Brain pericyte (primary cell): ENCODE results near the gene SLC35B2.

Experiments used
- DNase-seq: peaks from one replicate; pipeline ENCODE4 v3.0.0-alpha.2; 2012; ENCODE audit warnings: low read depth, low spot score

SLC35B2 gene, protein sequence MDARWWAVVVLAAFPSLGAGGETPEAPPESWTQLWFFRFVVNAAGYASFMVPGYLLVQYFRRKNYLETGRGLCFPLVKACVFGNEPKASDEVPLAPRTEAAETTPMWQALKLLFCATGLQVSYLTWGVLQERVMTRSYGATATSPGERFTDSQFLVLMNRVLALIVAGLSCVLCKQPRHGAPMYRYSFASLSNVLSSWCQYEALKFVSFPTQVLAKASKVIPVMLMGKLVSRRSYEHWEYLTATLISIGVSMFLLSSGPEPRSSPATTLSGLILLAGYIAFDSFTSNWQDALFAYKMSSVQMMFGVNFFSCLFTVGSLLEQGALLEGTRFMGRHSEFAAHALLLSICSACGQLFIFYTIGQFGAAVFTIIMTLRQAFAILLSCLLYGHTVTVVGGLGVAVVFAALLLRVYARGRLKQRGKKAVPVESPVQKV

DNA sequence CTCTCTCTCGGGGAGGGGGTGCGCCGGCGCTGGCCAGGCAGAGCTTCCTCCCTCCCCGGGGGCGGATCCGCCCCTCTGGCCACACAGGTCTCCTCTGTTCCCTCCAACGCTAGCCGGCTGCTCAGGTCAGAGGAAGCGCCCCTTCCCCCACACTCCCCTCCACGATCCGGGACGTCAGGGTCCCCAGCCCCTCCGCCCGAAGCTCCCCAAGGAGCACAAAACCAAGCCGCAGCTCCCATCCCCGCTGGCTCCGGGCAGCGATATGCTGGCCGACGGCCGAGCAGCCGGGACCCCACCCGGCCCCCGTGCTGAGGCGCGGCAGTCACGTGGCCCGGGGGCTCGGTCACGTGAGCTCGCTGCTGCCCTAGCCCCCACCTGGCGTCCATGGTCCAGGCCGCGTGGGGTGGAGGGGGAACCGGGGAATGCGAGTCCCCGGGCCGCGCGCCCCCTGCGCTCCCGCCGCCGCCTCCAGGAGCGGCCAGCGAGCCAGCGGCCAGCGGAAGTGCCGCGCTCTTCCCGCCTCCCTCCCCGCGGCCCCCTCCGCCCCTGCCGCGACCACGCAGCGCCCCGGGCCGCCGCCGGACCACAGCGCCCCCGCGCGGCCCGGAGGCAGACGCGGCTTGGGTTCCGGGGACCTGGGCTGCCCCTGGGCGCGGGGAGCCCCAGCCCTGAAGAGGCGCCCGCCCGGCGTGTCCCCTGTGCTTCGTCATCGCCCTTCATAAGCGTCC is at the start of gene SLC35B2:
Gene SLC35B2, minus strand, starts transcription at position 504 of the 728 bp plus-strand sequence. Its CDS starts 118 bp downstream, at position 386.
- DNase-seq: no peak

DNA sequence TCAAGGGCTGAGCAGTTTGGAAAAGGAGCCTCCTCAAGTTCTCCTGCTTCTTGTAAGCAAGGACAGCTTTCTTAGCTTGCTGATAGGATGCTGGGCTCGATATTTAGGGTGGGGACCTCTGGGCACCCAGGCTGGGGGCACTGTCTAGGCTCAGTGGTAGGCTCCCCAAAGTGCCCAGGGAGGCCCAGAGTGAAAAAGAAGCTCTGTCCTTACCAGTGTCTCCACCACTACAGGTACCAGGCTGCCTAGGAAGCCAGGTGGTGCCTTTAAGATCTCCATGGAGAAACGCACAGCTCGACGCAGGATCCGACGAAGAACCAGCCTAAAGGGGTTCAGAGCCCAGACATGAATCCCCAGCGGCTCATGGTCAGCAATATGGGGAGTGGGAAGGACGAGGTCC is 49.4 kb upstream of the SLC35B2 start:
- no peak for DNase-seq

DNA sequence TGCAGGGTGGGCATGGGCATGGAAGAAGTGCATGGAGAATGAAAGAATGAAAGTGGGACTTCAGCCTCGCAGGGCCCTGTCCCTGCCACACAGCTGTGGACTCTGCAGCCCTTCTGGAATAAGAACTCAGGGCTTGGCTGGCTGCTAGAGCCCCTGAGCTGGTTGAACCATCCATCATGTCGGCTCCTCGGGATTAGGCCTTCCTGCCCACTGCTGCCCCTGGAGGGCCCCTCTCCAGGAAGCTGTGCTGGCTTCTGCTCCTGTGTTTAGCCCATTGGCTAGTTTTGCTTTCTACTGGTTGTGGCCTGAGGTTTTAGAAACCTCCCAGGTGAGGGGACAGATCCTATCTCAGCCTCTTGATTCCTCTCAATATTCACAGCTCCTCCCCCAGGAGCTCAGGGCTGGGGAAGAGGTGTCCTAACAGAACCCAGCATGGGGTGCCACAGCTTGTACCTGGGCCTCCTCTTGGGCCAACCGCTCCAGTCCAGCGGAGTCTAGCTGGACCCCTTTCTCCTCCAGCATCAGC is 47.9 kb upstream of the SLC35B2 start:
- DNase-seq: no peak

DNA sequence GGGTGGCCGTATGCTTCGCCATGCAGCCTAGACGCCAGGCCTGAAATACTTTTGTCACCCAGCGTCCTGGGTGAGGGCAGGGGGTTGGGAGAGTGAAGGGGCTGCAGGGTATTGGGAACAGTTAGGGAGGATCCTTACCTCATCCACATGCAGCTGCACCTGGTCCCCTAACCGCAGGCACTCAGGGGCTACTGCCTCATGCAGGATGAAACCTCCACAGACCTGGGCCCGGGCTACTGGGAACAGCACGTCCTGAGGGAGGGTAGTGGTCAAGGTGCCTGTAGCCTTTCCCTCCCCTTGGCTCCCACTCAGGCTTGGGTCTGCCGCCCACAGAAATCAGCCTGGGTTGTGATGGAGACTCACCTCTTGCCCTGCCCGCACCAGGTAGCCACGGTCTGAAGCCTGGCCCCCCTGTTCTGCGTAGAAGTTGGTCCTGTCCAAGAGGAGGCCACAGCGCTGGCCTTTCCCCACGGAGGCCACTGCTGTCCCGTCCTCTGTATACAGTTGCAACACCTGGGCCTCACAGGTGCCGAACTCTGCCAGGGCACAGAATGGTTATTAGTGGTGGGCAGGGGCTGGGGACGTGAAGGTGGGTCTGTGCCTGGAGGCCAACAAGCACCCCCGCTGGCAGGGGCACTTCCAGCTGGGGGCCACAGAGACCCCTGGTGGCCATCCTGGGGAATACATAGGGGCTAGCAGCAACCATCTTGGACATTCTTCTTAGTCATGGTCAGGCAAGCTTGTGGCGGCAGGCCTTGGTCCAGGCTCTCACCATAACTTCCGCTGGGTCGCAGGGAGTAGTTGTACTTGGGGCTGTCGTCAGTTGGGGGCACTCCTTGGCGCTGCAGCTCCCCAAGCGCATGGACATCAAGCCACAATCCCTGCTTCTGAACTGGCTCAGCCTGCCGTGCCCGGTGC is 47.2 kb upstream of the SLC35B2 start:
- no peak for DNase-seq

DNA sequence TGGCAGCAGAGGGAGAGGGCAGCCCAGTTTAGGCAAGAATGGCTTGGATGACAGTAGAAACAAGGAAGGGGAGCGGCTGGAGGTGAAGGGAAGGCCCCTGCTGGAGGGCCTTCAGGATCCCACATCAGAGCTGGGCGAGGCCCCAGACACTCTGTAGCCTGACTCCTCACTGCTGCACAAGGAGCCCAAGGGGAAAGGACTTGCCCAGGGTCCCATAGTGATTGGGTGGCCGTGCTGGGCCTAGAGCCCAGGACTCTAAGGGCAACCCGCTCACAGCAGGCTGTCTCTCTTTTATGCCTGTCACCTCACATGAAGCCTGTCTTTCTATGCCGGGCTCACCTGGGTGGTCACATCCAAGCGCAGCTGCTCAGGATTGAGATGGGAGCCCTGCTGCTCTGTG is 46.5 kb upstream of the SLC35B2 start:
- no peak for DNase-seq

DNA sequence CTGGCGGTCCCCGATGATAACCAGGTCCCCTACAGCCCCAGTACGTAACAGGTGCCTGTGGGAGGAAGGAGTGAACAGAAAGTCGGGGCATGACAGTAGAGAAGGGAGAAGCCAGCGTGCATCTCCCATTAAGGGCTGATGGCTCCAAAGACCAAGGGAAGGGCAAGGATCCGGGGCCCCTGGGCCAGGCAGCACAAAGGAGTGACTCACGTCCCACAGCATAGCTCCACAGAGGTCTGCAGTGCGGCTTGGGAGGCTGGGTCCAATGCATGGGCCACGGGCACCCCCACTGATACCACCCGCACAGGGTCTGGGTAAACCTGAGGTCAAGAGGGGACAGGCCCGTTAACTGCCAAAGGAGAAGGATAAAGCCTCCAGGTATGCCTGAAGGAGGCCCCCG is 45.5 kb upstream of the SLC35B2 start:
- DNase-seq: no peak

DNA sequence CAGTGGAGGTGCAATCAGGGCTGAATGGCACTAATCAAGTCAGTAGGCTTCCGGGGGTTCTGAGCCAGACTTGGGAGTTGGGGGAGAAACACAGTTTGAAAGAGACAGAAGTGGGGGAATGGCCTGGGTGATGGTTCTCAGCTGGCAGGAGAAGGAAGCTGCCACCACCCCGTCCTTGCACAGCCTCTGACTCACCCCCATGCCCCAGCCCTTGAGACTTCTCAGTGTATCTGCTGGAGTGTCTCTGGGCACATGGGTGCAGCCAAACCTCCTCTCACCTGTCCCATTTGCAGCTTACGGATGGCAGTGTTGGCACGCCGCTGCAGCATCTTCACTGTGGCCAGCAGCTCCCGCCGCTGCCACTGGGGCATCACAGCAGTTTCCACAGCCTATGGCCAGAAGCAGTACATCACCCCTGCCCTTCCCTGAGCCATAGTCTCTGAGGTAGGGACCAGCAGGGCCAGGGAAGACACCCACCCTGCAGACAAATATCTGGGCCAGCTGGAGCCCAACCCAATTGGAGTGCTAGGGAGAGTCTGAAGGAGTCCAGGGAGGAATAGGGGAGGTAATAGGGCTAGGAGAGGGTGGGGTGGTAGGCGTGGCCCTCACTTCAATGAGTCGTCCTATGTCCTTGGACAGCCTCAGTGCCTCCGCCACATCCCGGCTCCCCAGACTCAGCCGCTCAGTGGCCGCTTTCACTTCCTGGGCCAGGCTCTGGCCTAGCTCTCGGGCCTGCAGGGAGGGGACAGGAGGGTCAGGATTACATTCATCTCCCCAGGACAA is 44.6 kb upstream of the SLC35B2 start:
- no peak for DNase-seq

DNA sequence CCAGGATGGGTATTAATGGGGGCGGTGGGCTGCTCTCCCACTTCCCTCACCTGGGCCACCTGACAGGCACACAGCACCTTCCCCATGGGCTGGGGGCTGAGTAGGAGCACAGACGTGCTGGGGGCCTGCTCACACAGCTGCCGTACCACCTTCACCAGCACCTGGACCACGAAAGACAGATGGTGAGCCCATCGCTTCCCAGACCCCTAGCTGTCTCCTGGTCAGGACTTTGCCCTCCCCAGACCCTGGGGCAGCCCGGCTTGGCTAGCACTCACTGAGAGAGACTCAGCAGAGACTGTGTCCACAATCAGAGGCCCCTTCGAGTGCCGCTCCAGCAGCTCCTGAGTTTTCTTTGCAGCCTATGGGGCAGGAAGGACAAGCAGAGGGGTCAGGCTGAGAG is 43.8 kb upstream of the SLC35B2 start:
- DNase-seq: no peak

DNA sequence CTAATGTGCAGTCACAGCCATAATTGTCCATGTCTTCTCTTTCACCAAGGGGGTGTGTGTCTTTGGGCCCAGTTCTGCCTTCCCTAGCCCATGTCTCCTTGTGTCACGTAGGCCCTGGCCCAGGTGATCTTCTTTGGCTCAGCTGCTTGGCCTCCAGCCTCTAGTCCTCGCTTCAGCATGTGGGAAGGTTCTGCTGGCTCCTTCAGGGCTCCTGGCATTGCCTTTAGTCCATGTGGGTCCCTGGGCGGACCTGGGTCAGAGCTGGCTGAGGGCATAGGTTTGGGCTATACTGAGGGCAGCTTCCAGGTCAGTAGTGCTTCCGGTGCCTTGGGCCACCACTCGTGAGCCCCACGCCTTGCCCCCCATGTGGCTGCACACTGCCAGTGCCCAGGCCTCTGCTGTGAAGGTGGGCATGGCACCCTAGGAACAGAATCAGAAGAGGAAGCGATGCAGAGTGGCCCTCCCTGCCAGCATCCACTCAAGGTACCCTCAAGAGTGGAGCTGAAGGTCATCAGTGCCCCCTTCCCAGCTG is 43.0 kb upstream of the SLC35B2 start:
- no peak for DNase-seq

DNA sequence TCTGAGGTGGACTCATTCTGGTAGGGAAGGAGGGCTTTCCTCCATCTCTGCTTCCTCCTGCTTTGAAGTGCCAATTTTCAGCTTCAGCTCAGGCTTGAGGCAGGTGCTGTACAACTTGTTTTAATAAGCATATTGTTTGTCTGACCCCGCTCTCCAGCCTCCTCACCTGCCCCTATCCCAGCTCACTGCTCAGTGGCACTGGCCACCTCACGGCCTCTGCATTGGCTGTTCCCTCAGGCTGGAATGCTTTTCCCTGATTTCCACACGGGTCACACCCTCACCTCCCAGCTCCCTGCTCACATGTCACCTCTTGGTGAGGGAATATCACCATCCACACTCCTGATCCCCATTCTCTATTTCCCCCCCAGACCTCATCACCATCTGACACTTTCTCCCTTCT is 41.5 kb upstream of the SLC35B2 start:
- no peak for DNase-seq

DNA sequence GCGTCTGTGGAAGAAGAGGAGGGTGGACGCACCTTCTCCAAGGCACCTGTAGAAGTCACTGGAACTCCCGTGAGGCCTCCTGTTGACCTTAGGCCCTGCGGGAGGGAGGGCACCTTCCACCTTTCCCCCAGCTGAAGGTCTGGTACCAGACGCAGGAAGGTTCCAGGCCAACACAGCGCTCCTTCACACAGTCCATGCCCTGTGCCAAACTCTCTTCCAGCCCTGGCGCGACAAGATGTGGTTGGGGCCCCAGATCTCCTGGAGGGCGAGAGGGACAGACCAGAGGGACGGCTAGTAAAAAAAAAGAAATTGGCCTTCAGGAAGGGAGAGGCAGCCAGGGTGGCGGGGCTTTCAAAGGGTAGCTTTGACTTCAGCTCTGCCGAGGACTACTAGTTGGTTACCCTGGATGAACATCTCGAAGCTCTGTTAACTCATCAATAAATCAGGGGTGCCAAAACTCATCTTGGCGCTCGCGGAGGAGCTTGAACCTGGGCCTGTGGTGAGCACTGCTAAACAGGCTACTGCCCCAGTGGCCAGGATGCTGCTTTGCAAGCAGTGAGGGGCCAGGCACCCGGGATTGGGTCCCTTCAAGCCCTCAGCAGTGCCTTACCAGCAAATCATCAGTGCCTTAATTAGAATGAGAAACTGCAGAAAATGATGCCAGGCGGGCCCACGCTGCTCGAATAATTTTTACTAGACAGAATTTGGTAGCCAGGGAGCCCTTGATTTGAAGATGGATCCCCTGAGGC is 40.9 kb upstream of the SLC35B2 start:
- no peak for DNase-seq

DNA sequence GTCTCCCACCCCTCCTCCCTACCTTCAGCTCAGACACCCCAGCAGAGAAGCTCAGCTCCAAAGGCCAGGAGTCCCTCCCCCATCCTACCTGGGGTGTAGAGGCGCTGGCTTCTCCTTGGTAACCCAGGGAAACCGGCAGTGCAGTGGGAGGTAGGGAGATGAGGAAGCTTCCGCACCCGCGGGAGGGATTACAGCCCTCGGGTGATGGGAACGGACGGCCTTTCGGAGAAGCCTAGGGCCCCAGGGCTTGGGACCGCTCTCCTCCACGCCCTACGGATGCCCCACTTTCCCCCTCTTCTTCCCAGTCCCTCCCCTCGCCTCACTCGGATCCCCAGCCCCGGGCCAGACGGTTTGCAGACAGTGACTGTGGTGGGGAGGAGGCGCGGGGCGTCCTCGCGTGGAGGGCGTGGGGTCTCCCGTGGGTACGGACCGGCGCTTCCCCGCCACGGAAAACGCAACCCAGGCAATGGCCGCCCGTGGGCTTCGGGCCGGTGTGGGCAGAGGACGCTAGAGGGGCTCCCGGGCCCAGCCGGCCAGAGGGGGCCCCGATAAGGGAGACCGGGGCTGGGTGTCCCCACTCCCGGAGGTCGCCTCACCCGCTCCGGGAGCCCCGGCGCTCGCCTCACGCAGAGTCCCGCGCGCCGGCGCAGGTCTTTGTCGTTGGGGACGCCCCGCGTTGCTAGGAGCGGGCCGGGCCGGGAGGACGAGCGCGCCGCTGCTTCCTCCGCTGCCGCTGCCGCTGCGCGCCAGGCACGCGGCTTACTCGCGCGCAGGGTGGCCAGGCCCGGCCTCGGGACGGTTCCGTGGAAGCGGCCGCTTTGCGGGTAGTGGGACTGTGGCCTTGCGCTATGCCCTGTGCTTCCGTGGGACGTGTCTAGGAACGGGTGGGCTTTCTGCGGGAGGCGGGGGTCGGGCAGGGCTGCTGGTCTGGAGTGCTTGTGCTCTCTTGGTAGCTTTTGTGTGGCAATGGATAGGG is 40.0 kb upstream of the SLC35B2 start:
- DNase-seq: no peak

DNA sequence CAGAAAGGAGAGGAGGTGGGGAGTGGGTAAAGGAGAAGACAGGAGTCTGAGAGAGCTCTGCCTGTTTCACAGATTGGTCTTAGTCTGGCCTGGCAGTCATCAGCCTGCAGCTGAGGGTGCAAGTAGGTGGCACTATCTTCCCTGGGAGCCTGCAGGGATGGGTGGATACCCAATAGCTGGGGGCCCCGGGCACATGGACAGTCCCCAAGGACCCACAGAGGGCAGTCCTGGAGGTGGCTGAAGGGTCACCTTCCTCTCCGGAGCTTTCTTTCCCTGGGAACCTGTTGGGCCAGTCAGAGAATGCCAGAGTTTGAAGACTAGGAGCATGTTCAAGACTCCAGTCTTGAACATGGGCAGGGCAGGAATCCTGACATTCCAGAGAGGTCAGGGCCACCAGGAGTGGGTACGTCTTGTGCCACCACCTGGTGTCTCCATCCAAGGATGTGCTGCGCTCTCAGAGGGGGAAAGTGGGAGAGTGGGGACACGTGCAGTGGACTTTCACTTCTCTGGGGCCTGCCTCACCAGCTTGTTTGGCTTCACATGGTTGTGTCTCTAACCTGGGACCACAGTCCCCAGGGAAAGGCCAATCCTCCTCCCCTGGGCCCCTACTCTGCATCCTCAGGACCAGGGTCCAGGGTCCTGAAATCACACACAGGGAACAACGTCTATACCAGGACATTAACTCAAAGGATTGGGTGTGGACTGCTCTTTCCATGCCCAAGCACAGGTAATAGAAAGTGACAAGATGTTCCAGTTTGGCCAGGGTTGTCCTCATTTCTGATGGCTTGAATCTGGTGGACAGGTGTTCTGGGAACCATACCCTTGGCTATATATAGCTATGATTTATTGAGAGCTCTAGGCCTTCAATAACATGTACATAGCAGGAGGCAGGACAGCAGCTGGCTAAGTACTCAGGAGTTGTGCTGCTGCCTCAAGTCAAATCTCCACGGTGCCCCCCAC is 37.8 kb upstream of the SLC35B2 start:
- no peak for DNase-seq

DNA sequence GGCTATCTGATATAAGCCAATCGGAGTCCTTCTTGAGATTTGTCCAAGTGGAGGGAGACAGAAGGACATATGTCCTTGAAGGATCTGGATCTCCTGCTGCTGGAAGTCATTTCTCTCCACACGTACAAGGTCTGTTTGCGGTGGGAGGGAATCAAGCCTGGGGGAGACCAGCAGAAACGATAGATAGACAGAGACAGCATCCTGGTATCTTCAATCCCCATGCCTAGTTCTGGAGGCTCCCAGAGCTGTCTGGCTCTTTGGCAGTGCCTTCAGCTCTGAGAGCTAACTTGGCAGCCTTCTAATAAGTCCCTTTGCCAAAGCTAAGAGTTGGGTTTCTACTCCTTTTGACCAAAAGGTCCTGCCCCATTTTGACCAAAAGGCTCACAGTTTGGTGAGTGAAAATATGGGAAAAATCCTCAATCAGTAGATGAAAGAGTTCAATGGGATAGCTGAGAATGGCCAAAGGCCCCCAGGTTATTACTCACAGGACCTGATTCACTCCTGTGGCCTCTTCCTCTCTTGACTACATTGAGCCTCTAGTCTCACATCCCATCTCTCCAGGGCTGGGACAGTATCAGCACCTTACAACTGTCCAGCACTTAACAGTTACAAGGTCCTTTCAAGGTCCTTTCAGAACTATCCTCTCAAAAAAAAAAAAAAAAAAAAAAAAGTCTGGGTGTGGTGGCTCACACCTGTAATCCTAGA is 35.5 kb upstream of the SLC35B2 start:
- DNase-seq: no peak

DNA sequence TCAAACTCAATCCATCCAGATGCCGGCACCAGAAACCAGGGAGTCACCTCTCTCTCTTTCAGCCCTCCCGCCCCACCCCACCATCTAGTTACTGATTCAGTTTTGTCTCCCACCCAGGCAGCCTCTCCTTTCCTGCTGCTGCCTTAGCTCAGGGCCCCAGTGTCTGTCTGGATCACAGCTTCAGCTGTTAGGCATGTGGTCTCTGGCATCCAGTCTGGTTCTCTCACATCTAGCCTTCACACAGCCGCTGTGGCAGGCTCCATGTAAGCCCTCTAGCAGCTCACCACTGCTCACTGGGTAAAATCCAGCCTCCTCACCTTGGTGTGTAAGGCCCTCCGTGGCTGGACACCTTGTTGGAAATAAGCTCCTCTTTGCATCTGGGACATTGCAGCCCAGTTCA is 34.5 kb upstream of the SLC35B2 start:
- DNase-seq: no peak

DNA sequence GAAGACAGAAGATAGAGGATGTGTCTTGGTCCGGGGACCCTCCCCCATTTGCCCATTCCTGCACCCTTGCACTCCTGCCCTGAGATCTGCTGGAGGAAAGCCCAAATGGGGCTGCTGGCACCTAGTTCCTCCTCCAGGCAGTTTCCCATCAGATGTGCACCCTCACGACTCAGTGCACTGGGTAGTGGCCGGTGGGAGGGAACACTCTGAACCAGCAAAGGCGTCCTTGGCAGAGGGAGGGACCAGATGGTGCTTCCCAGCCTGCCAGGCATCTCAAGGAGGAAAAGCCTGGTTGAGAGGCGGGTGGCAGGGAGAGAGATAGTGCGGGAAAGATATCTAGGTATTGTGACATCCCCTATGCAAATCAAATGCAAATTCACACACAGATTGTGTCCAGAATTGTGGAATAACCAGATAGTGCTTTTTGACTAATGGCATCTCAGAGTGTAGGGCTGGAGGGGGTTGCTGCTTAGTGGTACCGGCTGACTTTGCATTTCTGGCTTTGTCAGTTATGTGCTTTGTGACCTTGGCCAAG is 32.5 kb upstream of the SLC35B2 start:
- no peak for DNase-seq

DNA sequence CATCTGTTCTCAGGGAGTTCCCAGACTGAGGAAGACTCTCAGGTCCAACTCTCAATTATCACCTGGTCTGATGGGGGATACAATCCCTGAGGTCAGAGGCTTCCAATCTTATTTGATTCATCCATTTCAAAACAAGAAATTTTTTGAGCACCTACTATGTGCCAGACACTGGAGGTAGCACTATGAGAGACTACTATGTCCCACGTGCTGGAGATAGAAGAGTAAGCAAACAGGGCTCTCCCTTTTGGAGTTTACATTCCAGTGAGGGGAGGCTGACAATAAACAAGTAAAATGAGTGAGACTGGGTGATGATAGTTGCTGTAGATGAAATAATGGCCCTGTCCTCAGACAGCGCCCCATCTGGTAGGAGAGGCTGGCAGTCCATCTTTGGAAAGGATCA is 29.4 kb upstream of the SLC35B2 start:
- DNase-seq: no peak
